SK-N-SH (cell line): Measurements from ENCODE around the gene PSMD6. TPM values are rescaled to one million over a fixed set of nuclear protein-coding genes. Genes with fewer than 3 reads are reported as not detected.

ENCODE experiments used
- CTCF ChIA-PET: fragments of 300-600, 350-600 bp; formaldehyde crosslinking; extraction: SDS; loops from one replicate; lab custom pipeline; 2021; lab: Yijun Ruan, JAX
- POLR2A ChIA-PET: fragments of 350-600 bp; sonication (Branson Sonifier 250); formaldehyde crosslinking; extraction: SDS; loops from one replicate; lab custom pipeline; 2020; ENCODE audit warnings: antibody characterized with exemption, inconsistent platforms; lab: Yijun Ruan, JAX
- DNase-seq: peaks from one replicate; pipeline ENCODE4 v3.0.0; 2012
- H2AFZ ChIP-seq: fragments of 200-600 bp; sonication (generic); 2 replicates; pipeline ENCODE4 v1.8.1; 2016; ENCODE audit warnings: antibody characterized with exemption, mild to moderate bottlenecking, low read depth
- H3F3A ChIP-seq: fragments of 200-600 bp; sonication (generic); replicated peaks from 2 replicates; pipeline ENCODE3; 2016; ENCODE audit warnings: antibody characterized with exemption, mild to moderate bottlenecking; ENCODE audit not compliant: insufficient read depth
- H3K27ac ChIP-seq, 2 experiments: fragments of 200-500 bp in 1 of 2; fragments of 200-600 bp in 1 of 2; sonication (Bioruptor generic) in 1 of 2; sonication (generic), shearing (Covaris generic) in 1 of 2; 2 replicates each; pipeline versions ENCODE4 v1.5.1 to v1.6.1; 2014 to 2016; ENCODE audit warnings: low read depth in 2 of 2, inconsistent platforms in 1 of 2, low read length in 1 of 2, mild to moderate bottlenecking in 1 of 2, mixed read lengths in 1 of 2
- H3K27me3 ChIP-seq: fragments of 200-600 bp; sonication (generic), shearing (Covaris generic); 2 replicates; pipeline ENCODE4 v1.6.1; 2016; ENCODE audit warnings: mixed run types; ENCODE audit not compliant: insufficient read depth
- H3K36me3 ChIP-seq, 2 experiments: fragments of 200-500 bp in 1 of 2; fragments of 200-600 bp in 1 of 2; sonication (Bioruptor generic) in 1 of 2; sonication (generic) in 1 of 2; replicated peaks in 1 of 2; 2 replicates each; pipeline versions ENCODE3 to v1.5.1; 2014 to 2016; ENCODE audit warnings: low read length in 1 of 2, mild to moderate bottlenecking in 1 of 2; ENCODE audit not compliant: insufficient read depth in 2 of 2, control insufficient read depth in 1 of 2
- H3K4me1 ChIP-seq, 2 experiments: fragments of 200-500 bp in 1 of 2; fragments of 200-600 bp in 1 of 2; sonication (Bioruptor generic) in 1 of 2; sonication (generic), shearing (Covaris generic) in 1 of 2; 2 replicates each; pipeline versions ENCODE4 v1.5.1 to v1.6.1; 2014 to 2016; ENCODE audit warnings: low read depth in 1 of 2, low read length in 1 of 2, mixed run types in 1 of 2; ENCODE audit not compliant: insufficient read depth in 2 of 2, control insufficient read depth in 1 of 2
- H3K4me2 ChIP-seq: fragments of 200-600 bp; sonication (generic), shearing (Covaris generic); 2 replicates; pipeline ENCODE4 v1.6.1; 2017; ENCODE audit warnings: mixed run types
- H3K4me3 ChIP-seq, 2 experiments: fragments of 200-500 bp in 1 of 2; fragments of 200-600 bp in 1 of 2; sonication (Bioruptor generic) in 1 of 2; sonication (generic), shearing (Covaris generic) in 1 of 2; 2 replicates each; pipeline versions ENCODE4 v1.5.1 to v1.8.1; 2014 to 2016; ENCODE audit warnings: low read depth in 2 of 2, inconsistent platforms in 1 of 2, low read length in 1 of 2, mild to moderate bottlenecking in 1 of 2, mixed read lengths in 1 of 2, moderate library complexity in 1 of 2
- H3K79me2 ChIP-seq: fragments of 200-600 bp; sonication (generic); 2 replicates; pipeline ENCODE4 v1.8.1; 2017; ENCODE audit warnings: mild to moderate bottlenecking; ENCODE audit not compliant: insufficient read depth
- H3K9ac ChIP-seq: fragments of 200-600 bp; sonication (generic); 2 replicates; pipeline ENCODE4 v1.6.1; 2017; ENCODE audit warnings: mixed run types
- H3K9me2 ChIP-seq: fragments of 200-600 bp; sonication (generic); 2 replicates; pipeline ENCODE4 v1.6.1; 2017; ENCODE audit warnings: mixed run types
- H3K9me3 ChIP-seq: fragments of 200-600 bp; sonication (generic); 2 replicates; pipeline ENCODE4 v1.6.1; 2017; ENCODE audit warnings: mixed run types, mild to moderate bottlenecking, moderate library complexity
- H4K20me1 ChIP-seq: fragments of 200-600 bp; sonication (generic); 2 replicates; pipeline ENCODE4 v1.6.1; 2017; ENCODE audit warnings: mild to moderate bottlenecking, mixed run types; ENCODE audit not compliant: insufficient read depth
- CHD2 ChIP-seq: fragments of 150-350 bp; IDR thresholded peaks from 2 replicates; pipeline ENCODE4 v1.6.1; 2018; ENCODE audit warnings: low read length; ENCODE audit not compliant: partially characterized antibody
- ELF1 ChIP-seq: IDR thresholded peaks from 2 replicates; pipeline ENCODE4 v1.4.0; 2012
- EZH2phosphoT487 ChIP-seq: fragments of 200-600 bp; sonication (generic); IDR thresholded peaks from 2 replicates; pipeline ENCODE4 v1.6.1; 2017; ENCODE audit warnings: low read depth, mixed run types, mild to moderate bottlenecking, antibody characterized with exemption, moderate library complexity, borderline replicate concordance
- FOSL2 ChIP-seq: IDR thresholded peaks from 2 replicates; pipeline ENCODE4 v1.4.0; 2012; ENCODE audit warnings: low read depth, mild to moderate bottlenecking, moderate library complexity, borderline replicate concordance
- FOXJ3 ChIP-seq: sonication (generic); formaldehyde crosslinking; IDR thresholded peaks from 2 replicates; pipeline ENCODE4 v1.5.1; 2020; ENCODE audit warnings: mild to moderate bottlenecking, missing genetic modification reagents
- GATA2 ChIP-seq: sonication (generic); formaldehyde crosslinking; IDR thresholded peaks from 2 replicates; pipeline ENCODE4 v1.5.0; 2020; ENCODE audit warnings: mild to moderate bottlenecking, missing genetic modification reagents
- MXI1 ChIP-seq: IDR thresholded peaks from 2 replicates; pipeline ENCODE4 v1.6.1; 2012; ENCODE audit warnings: mild to moderate bottlenecking, low read depth, low read length, improper control_type of control experiment
- POLR2AphosphoS5 ChIP-seq: IDR thresholded peaks from 2 replicates; pipeline ENCODE4 v1.6.1; 2012; ENCODE audit warnings: low read depth, low read length
- RAD21 ChIP-seq: IDR thresholded peaks from 2 replicates; pipeline ENCODE4 v1.6.1; 2012; ENCODE audit warnings: mild to moderate bottlenecking, low read length
- RCOR1 ChIP-seq: fragments of 150-350 bp; IDR thresholded peaks from 2 replicates; pipeline ENCODE4 v1.6.1; 2017; ENCODE audit warnings: antibody characterized with exemption, low read length
- SIN3A ChIP-seq: IDR thresholded peaks from 2 replicates; pipeline ENCODE4 v1.6.1; 2012; ENCODE audit warnings: low read depth, mild to moderate bottlenecking, low read length, moderate library complexity, borderline replicate concordance
- SMC3 ChIP-seq: IDR thresholded peaks from 2 replicates; pipeline ENCODE4 v1.6.1; 2012; ENCODE audit warnings: low read depth, low read length, improper control_type of control experiment
- TAF1 ChIP-seq: IDR thresholded peaks from 2 replicates; pipeline ENCODE4 v1.6.1; 2012; ENCODE audit warnings: low read depth, mild to moderate bottlenecking, low read length, moderate library complexity, borderline replicate concordance
- TCF12 ChIP-seq: IDR thresholded peaks from 2 replicates; pipeline ENCODE4 v1.4.0; 2012
- TEAD4 ChIP-seq: IDR thresholded peaks from 2 replicates; pipeline ENCODE4 v1.4.0; 2012; ENCODE audit warnings: mild to moderate bottlenecking, borderline replicate concordance; ENCODE audit not compliant: insufficient read depth
- WGBS: methylation state at CpG from one replicate; pipeline ENCODE4 v1.1.6; 2017; ENCODE audit warnings: low lambda C conversion rate; 5-methylcytosine and 5-hydroxymethylcytosine counted together
- polyA plus RNA-seq, 3 experiments: library from polyadenylated mRNA; depleted of rRNA; stranded (reverse); fragments of >200 nt; gene quantifications; 2 replicates each; pipeline ENCODE4 v1.2.3, GENCODE V29; 2012
- TF ChIP-seq, protein P1 (sequence below): fragments of 150-350 bp; IDR thresholded peaks from 2 replicates; pipeline ENCODE4 v1.6.1; 2017; ENCODE audit warnings: antibody characterized with exemption, low read length, low read depth, borderline replicate concordance
- TF ChIP-seq, protein P2 (sequence below): IDR thresholded peaks from 2 replicates; pipeline ENCODE4 v1.6.1; 2012; ENCODE audit warnings: mild to moderate bottlenecking, low read depth, low read length, moderate library complexity

Gene PSMD6
- polyA plus RNA-seq, 1 of the 3 experiments (the other 2 are of a cell fraction), result 90.3 TPM

DNA sequence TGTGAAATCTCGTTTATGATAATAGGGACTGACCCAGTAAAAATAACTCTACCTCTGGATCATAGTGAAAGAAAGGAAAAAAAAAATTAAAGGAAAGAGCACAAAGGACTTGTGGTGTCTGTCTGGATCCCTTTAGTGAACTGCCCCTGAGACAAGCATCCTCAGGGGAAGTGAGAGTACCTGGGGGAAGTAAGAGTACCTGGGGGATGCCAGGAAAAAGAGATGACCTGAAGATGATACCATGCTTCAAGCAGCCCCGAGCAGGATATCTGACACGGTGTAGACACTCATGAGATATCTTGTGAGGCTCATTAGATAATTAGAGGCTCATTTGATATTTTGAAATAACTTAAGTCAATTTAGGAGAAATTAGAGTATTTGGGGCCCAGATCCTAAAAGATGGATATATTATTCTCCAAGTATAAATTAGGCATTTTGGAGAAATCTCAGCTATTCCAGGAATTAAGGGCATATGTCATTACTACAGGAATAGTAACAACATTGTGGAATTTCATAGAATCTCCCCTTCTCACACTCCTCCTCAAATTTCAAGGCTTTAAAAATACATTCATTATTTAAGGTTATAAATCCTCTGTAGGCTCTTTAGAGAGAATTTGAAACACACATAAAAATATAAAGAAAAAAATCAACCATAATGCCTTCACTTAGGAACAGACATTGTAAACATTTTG is 36.3 kb upstream of the PSMD6 start:
- H2AFZ ChIP-seq, result no peak overlapping the region
- ChIA-PET POLR2A (no interaction called here), CTCF (interaction anchor here (1.6 to 2.7 kb wide), 2 partner anchors 28 to 29 kb away, joined by 5 to 9 read pairs; no protein-coding TSS in a partner anchor)
- no peak for DNase-seq
- H3K4me1 ChIP-seq, result peaks cover 0 to 6% of the 10 kb centered on the region in 2 experiments; a peak in 3 of 4 replicates
- H4K20me1 ChIP-seq, result no peaks in the 10 kb centered on the region
- H3K9me3 ChIP-seq, result no peaks in the 10 kb centered on the region
- H3K4me3 ChIP-seq, result no peak overlapping the region
- TF ChIP-seq POLR2AphosphoS5, result no peak
- TF ChIP-seq, protein P1, sequence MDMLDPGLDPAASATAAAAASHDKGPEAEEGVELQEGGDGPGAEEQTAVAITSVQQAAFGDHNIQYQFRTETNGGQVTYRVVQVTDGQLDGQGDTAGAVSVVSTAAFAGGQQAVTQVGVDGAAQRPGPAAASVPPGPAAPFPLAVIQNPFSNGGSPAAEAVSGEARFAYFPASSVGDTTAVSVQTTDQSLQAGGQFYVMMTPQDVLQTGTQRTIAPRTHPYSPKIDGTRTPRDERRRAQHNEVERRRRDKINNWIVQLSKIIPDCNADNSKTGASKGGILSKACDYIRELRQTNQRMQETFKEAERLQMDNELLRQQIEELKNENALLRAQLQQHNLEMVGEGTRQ, result no peak
- no peak for TF ChIP-seq RCOR1
- TF ChIP-seq SIN3A, result no peak
- no peak for TF ChIP-seq TCF12
- no peak for TF ChIP-seq ELF1
- TF ChIP-seq TAF1, result no peak
- TF ChIP-seq TEAD4, result no peak
- TF ChIP-seq MXI1, result no peak
- TF ChIP-seq, protein P2, sequence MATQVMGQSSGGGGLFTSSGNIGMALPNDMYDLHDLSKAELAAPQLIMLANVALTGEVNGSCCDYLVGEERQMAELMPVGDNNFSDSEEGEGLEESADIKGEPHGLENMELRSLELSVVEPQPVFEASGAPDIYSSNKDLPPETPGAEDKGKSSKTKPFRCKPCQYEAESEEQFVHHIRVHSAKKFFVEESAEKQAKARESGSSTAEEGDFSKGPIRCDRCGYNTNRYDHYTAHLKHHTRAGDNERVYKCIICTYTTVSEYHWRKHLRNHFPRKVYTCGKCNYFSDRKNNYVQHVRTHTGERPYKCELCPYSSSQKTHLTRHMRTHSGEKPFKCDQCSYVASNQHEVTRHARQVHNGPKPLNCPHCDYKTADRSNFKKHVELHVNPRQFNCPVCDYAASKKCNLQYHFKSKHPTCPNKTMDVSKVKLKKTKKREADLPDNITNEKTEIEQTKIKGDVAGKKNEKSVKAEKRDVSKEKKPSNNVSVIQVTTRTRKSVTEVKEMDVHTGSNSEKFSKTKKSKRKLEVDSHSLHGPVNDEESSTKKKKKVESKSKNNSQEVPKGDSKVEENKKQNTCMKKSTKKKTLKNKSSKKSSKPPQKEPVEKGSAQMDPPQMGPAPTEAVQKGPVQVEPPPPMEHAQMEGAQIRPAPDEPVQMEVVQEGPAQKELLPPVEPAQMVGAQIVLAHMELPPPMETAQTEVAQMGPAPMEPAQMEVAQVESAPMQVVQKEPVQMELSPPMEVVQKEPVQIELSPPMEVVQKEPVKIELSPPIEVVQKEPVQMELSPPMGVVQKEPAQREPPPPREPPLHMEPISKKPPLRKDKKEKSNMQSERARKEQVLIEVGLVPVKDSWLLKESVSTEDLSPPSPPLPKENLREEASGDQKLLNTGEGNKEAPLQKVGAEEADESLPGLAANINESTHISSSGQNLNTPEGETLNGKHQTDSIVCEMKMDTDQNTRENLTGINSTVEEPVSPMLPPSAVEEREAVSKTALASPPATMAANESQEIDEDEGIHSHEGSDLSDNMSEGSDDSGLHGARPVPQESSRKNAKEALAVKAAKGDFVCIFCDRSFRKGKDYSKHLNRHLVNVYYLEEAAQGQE, result no peak
- no peak for TF ChIP-seq GATA2 (CRISPR knock-in tag)
- TF ChIP-seq FOXJ3 (CRISPR knock-in tag), result no peak
- no peak for TF ChIP-seq CHD2
- no peak for TF ChIP-seq FOSL2
- TF ChIP-seq RAD21, result no peak
- no peak for TF ChIP-seq SMC3
- TF ChIP-seq EZH2phosphoT487, result no peak
- no peaks in the 10 kb centered on the region for H3K36me3 ChIP-seq
- H3K27ac ChIP-seq, result no peak overlapping the region
- WGBS, result 89% methylated on average over 3 of the region's 3 CpGs
- no peaks in the 10 kb centered on the region for H3F3A ChIP-seq
- H3K4me2 ChIP-seq, result no peak overlapping the region
- H3K9me2 ChIP-seq, result no peaks in the 10 kb centered on the region
- H3K27me3 ChIP-seq, result no peaks in the 10 kb centered on the region
- H3K79me2 ChIP-seq, result no peaks in the 10 kb centered on the region
- H3K9ac ChIP-seq, result no peak overlapping the region
